ENCODE data around the gene LILRB2. TPM values are rescaled to one million over a fixed set of nuclear protein-coding genes. Genes with fewer than 3 reads are reported as not detected.
"Not testable (repeated sequence)": the region's sequence is repeated elsewhere in the genome, so short reads cannot be mapped to it uniquely, and the experiment has no call there.

The LILRB2 gene
- polyA plus RNA-seq (2013, experiment 1 of 2), result not detected
- not detected for polyA plus RNA-seq (2013, experiment 2 of 2)

- WGBS, result 81% methylated on average over 11 of the region's 12 CpGs
- no peaks in the 10 kb centered on the region for H3K79me1 ChIP-seq (replicated peaks; ENCODE audit: low read length, poor library complexity, severe bottlenecking)
- H3K36me3 ChIP-seq (ENCODE audit: control insufficient read depth in 1 of 2, insufficient read depth in 2 of 2, low read depth in 1 of 2, low read length in 2 of 2), result no peaks in the 10 kb centered on the region
- H2BK15ac ChIP-seq (ENCODE audit: low read depth, poor library complexity, severe bottlenecking), result no peak within 1 kb of the TSS
- no peak within 1 kb of the TSS for H2AK5ac ChIP-seq (ENCODE audit: low read length, severe bottlenecking)
- no peak within 1 kb of the TSS for H2BK12ac ChIP-seq (ENCODE audit: low read length in 2 of 2)
- no peak within 1 kb of the TSS for H2BK5ac ChIP-seq (ENCODE audit: low read depth, low read length, poor library complexity, severe bottlenecking)
- H3K4me2 ChIP-seq (ENCODE audit: low read length, poor library complexity, severe bottlenecking), result no peak within 1 kb of the TSS
- no peak within 1 kb of the TSS for H4K91ac ChIP-seq (ENCODE audit: low read length)
- no peak within 1 kb of the TSS for H3K4me3 ChIP-seq (ENCODE audit: insufficient read depth in 1 of 2, low read depth in 1 of 2, low read length in 2 of 2)
- H3K9me3 ChIP-seq (ENCODE audit: control insufficient read depth, low read length), result no peaks in the 10 kb centered on the region
- H2BK120ac ChIP-seq (ENCODE audit: low read depth, low read length), result no peak within 1 kb of the TSS
- DNase-seq, result no peak
- no peak within 1 kb of the TSS for H3K14ac ChIP-seq (ENCODE audit: low read length in 2 of 2)
- no peaks in the 10 kb centered on the region for H3K4me1 ChIP-seq (ENCODE audit: control insufficient read depth, insufficient read depth, low read depth, low read length)
- no peak within 1 kb of the TSS for H3K4ac ChIP-seq (ENCODE audit: low read depth in 1 of 2, low read length in 2 of 2)
- no peak within 1 kb of the TSS for H4K8ac ChIP-seq (ENCODE audit: low read length)
- no peak within 1 kb of the TSS for H3K23ac ChIP-seq (ENCODE audit: low read length in 2 of 2)
- peaks cover 0 to 32% of the 10 kb centered on the region in 2 experiments for H3K27me3 ChIP-seq (ENCODE audit: control insufficient read depth in 1 of 2, insufficient read depth in 1 of 2, low read length in 2 of 2)
- no peak within 1 kb of the TSS for H2AFZ ChIP-seq (ENCODE audit: low read depth, low read length)
- H3K9ac ChIP-seq (ENCODE audit: low read length), result no peak within 1 kb of the TSS
- no peak within 1 kb of the TSS for H3K27ac ChIP-seq (ENCODE audit: low read length, poor library complexity, severe bottlenecking)
- H3K18ac ChIP-seq (ENCODE audit: low read depth in 1 of 2, low read length in 2 of 2), result no peak within 1 kb of the TSS
These were observed at the start of gene LILRB2 for GRCh38 chr19:54281007-54281728. TSS of gene LILRB2 (minus strand) at chr19:54281110. CDS start at chr19:54280496, 614 bp downstream.

GRCh38 chr19:54329476-54330165 lies 48.7 kb upstream of the LILRB2 start:
- H3K18ac ChIP-seq (ENCODE audit: low read depth in 1 of 2, low read length in 2 of 2), result no peak overlapping the region
- no peak overlapping the region for H2AK5ac ChIP-seq (ENCODE audit: low read length, severe bottlenecking)
- H3K9ac ChIP-seq (ENCODE audit: low read length), result no peak overlapping the region
- no peaks in the 10 kb centered on the region for H3K9me3 ChIP-seq (ENCODE audit: control insufficient read depth, low read length)
- no peak overlapping the region for H2BK5ac ChIP-seq (ENCODE audit: low read depth, low read length, poor library complexity, severe bottlenecking)
- H3K36me3 ChIP-seq (ENCODE audit: control insufficient read depth in 1 of 2, insufficient read depth in 2 of 2, low read depth in 1 of 2, low read length in 2 of 2), result no peaks in the 10 kb centered on the region
- no peak overlapping the region for H4K91ac ChIP-seq (ENCODE audit: low read length)
- no peak overlapping the region for H2AFZ ChIP-seq (ENCODE audit: low read depth, low read length)
- no peak overlapping the region for H2BK12ac ChIP-seq (ENCODE audit: low read length in 2 of 2)
- no peaks in the 10 kb centered on the region for H3K79me1 ChIP-seq (replicated peaks; ENCODE audit: low read length, poor library complexity, severe bottlenecking)
- no peak overlapping the region for H3K23ac ChIP-seq (ENCODE audit: low read length in 2 of 2)
- no peak overlapping the region for H3K4me3 ChIP-seq (ENCODE audit: insufficient read depth in 1 of 2, low read depth in 1 of 2, low read length in 2 of 2)
- H4K8ac ChIP-seq (ENCODE audit: low read length), result no peak overlapping the region
- peaks cover 0 to 13% of the 10 kb centered on the region in 2 experiments for H3K27me3 ChIP-seq (ENCODE audit: control insufficient read depth in 1 of 2, insufficient read depth in 1 of 2, low read length in 2 of 2)
- 79% methylated on average over 13 of the region's 14 CpGs for WGBS
- no peaks in the 10 kb centered on the region for H3K4me1 ChIP-seq (ENCODE audit: control insufficient read depth, insufficient read depth, low read depth, low read length)
- H3K14ac ChIP-seq (ENCODE audit: low read length in 2 of 2), result no peak overlapping the region
- no peak overlapping the region for H3K4ac ChIP-seq (ENCODE audit: low read depth in 1 of 2, low read length in 2 of 2)
- H3K27ac ChIP-seq (ENCODE audit: low read length, poor library complexity, severe bottlenecking), result no peak overlapping the region
- H2BK15ac ChIP-seq (ENCODE audit: low read depth, poor library complexity, severe bottlenecking), result no peak overlapping the region
- no peak overlapping the region for H2BK120ac ChIP-seq (ENCODE audit: low read depth, low read length)
- H3K4me2 ChIP-seq (ENCODE audit: low read length, poor library complexity, severe bottlenecking), result no peak overlapping the region
- DNase-seq, result no peak

DNA sequence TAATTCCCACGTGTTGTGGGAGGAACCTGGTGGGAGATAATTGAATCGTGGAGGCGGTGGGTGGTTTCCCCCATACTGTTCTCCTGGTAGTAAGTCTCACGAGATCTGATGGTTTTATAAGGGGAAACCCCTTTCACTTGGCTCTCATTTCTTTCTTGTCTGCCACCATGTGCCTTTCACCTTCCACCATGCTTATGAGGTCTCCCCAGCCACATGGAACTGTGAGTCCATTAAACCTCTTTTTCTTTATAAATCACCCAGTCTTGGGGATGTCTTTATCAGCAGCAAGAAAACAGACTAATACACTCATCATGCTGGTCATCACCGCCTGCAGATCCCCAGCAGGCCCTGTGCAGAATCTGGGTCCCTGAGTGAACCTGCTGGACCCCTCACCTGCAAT lies 47.9 kb upstream of the LILRB2 start:
- H3K4me1 ChIP-seq (ENCODE audit: control insufficient read depth, insufficient read depth, low read depth, low read length); H3K9me3 ChIP-seq (ENCODE audit: control insufficient read depth, low read length); H2BK120ac ChIP-seq (ENCODE audit: low read depth, low read length); H2BK5ac ChIP-seq (ENCODE audit: low read depth, low read length, poor library complexity, severe bottlenecking); H3K27ac ChIP-seq (ENCODE audit: low read length, poor library complexity, severe bottlenecking); H2AFZ ChIP-seq (ENCODE audit: low read depth, low read length); H2BK15ac ChIP-seq (ENCODE audit: low read depth, poor library complexity, severe bottlenecking); H4K8ac ChIP-seq (ENCODE audit: low read length); H3K36me3 ChIP-seq (ENCODE audit: control insufficient read depth in 1 of 2, insufficient read depth in 2 of 2, low read depth in 1 of 2, low read length in 2 of 2); H3K14ac ChIP-seq (ENCODE audit: low read length in 2 of 2); H2BK12ac ChIP-seq (ENCODE audit: low read length in 2 of 2); H3K23ac ChIP-seq (ENCODE audit: low read length in 2 of 2); DNase-seq; H3K4me3 ChIP-seq (ENCODE audit: insufficient read depth in 1 of 2, low read depth in 1 of 2, low read length in 2 of 2); H4K91ac ChIP-seq (ENCODE audit: low read length); H3K79me1 ChIP-seq (replicated peaks; ENCODE audit: low read length, poor library complexity, severe bottlenecking); H3K4ac ChIP-seq (ENCODE audit: low read depth in 1 of 2, low read length in 2 of 2); H3K4me2 ChIP-seq (ENCODE audit: low read length, poor library complexity, severe bottlenecking); H2AK5ac ChIP-seq (ENCODE audit: low read length, severe bottlenecking); H3K9ac ChIP-seq (ENCODE audit: low read length); H3K18ac ChIP-seq (ENCODE audit: low read depth in 1 of 2, low read length in 2 of 2): not testable (repeated sequence)
- WGBS, result 58% methylated on average over 5 of the region's 5 CpGs
- H3K27me3 ChIP-seq (ENCODE audit: control insufficient read depth in 1 of 2, insufficient read depth in 1 of 2, low read length in 2 of 2), result peaks cover 0 to 16% of the 10 kb centered on the region in 2 experiments

- no peaks in the 10 kb centered on the region for H3K79me1 ChIP-seq (replicated peaks; ENCODE audit: low read length, poor library complexity, severe bottlenecking)
- no peak overlapping the region for H4K8ac ChIP-seq (ENCODE audit: low read length)
- no peak overlapping the region for H3K18ac ChIP-seq (ENCODE audit: low read depth in 1 of 2, low read length in 2 of 2)
- no peak overlapping the region for H2BK15ac ChIP-seq (ENCODE audit: low read depth, poor library complexity, severe bottlenecking)
- H3K4me3 ChIP-seq (ENCODE audit: insufficient read depth in 1 of 2, low read depth in 1 of 2, low read length in 2 of 2), result no peak overlapping the region
- H2AFZ ChIP-seq (ENCODE audit: low read depth, low read length), result no peak overlapping the region
- H3K36me3 ChIP-seq (ENCODE audit: control insufficient read depth in 1 of 2, insufficient read depth in 2 of 2, low read depth in 1 of 2, low read length in 2 of 2), result no peaks in the 10 kb centered on the region
- H3K4me1 ChIP-seq (ENCODE audit: control insufficient read depth, insufficient read depth, low read depth, low read length), result no peaks in the 10 kb centered on the region
- no peak overlapping the region for H2AK5ac ChIP-seq (ENCODE audit: low read length, severe bottlenecking)
- H3K4ac ChIP-seq (ENCODE audit: low read depth in 1 of 2, low read length in 2 of 2), result no peak overlapping the region
- no peak overlapping the region for H3K9ac ChIP-seq (ENCODE audit: low read length)
- no peak overlapping the region for H2BK12ac ChIP-seq (ENCODE audit: low read length in 2 of 2)
- no peak overlapping the region for H3K23ac ChIP-seq (ENCODE audit: low read length in 2 of 2)
- H3K14ac ChIP-seq (ENCODE audit: low read length in 2 of 2), result no peak overlapping the region
- WGBS, result 68% methylated on average over 5 of the region's 5 CpGs
- peaks cover 0 to 17% of the 10 kb centered on the region in 2 experiments for H3K27me3 ChIP-seq (ENCODE audit: control insufficient read depth in 1 of 2, insufficient read depth in 1 of 2, low read length in 2 of 2)
- no peak for DNase-seq
- no peak overlapping the region for H2BK120ac ChIP-seq (ENCODE audit: low read depth, low read length)
- H3K9me3 ChIP-seq (ENCODE audit: control insufficient read depth, low read length), result peaks cover 2% of the 10 kb centered on the region
- H3K4me2 ChIP-seq (ENCODE audit: low read length, poor library complexity, severe bottlenecking), result no peak overlapping the region
- H4K91ac ChIP-seq (ENCODE audit: low read length), result no peak overlapping the region
- H2BK5ac ChIP-seq (ENCODE audit: low read depth, low read length, poor library complexity, severe bottlenecking), result no peak overlapping the region
- H3K27ac ChIP-seq (ENCODE audit: low read length, poor library complexity, severe bottlenecking), result no peak overlapping the region
These were observed 44.7 kb upstream of the LILRB2 start for GRCh38 chr19:54325631-54326030.

Measured in mesenchymal stem cell (in vitro differentiated cells and primary cell).